GM23248 (cell line): ENCODE data around the gene ACOT13. TPM values are rescaled to one million over a fixed set of nuclear protein-coding genes. Genes with fewer than 3 reads are reported as not detected.
"Not testable (repeated sequence)": the region's sequence is repeated elsewhere in the genome, so short reads cannot be mapped to it uniquely, and the experiment has no call there.

Experiments
- DNase-seq: peaks from one replicate; pipeline ENCODE4 v3.0.0-alpha.2; 2015
- H2AFZ ChIP-seq: fragments of 200-600 bp; sonication (generic); 2 replicates; pipeline ENCODE4 v1.6.1; 2016; ENCODE audit warnings: antibody characterized with exemption
- H3F3A ChIP-seq: fragments of 200-600 bp; sonication (generic); 2 replicates; pipeline ENCODE4 v1.6.1; 2016; ENCODE audit warnings: mild to moderate bottlenecking, antibody characterized with exemption, mixed run types; ENCODE audit not compliant: insufficient read depth
- H3K27ac ChIP-seq: fragments of 200-600 bp; sonication (generic); 2 replicates; pipeline ENCODE4 v1.5.1; 2016; ENCODE audit warnings: mild to moderate bottlenecking
- H3K27me3 ChIP-seq: fragments of 200-600 bp; sonication (generic); replicated peaks from 2 replicates; pipeline ENCODE4 v1.6.1; 2016; ENCODE audit warnings: mild to moderate bottlenecking; ENCODE audit not compliant: insufficient read depth
- H3K36me3 ChIP-seq: fragments of 200-600 bp; sonication (generic); 2 replicates; pipeline ENCODE4 v1.6.1; 2016; ENCODE audit warnings: low read depth, mild to moderate bottlenecking
- H3K4me1 ChIP-seq: fragments of 200-600 bp; sonication (generic); 2 replicates; pipeline ENCODE4 v1.6.1; 2016; ENCODE audit warnings: mild to moderate bottlenecking; ENCODE audit not compliant: insufficient read depth
- H3K4me2 ChIP-seq: fragments of 200-600 bp; sonication (generic); one replicate; pipeline ENCODE4 v1.6.1; 2016; ENCODE audit warnings: mild to moderate bottlenecking; ENCODE audit not compliant: unreplicated experiment
- H3K4me3 ChIP-seq: fragments of 200-600 bp; sonication (generic); 2 replicates; pipeline ENCODE4 v1.5.1; 2016; ENCODE audit warnings: mild to moderate bottlenecking
- H3K79me2 ChIP-seq: fragments of 200-600 bp; sonication (generic); 2 replicates; pipeline ENCODE4 v1.6.1; 2016; ENCODE audit warnings: mild to moderate bottlenecking; ENCODE audit not compliant: insufficient read depth
- H3K9ac ChIP-seq: fragments of 200-600 bp; sonication (generic); 2 replicates; pipeline ENCODE4 v1.6.1; 2016; ENCODE audit warnings: mild to moderate bottlenecking
- H3K9me2 ChIP-seq: fragments of 200-600 bp; sonication (generic); 2 replicates; pipeline ENCODE4 v1.6.1; 2016; ENCODE audit warnings: mixed run types, mild to moderate bottlenecking, moderate library complexity; ENCODE audit not compliant: insufficient read depth
- H3K9me3 ChIP-seq: fragments of 200-600 bp; sonication (generic); one replicate; pipeline ENCODE4 v1.6.1; 2017; ENCODE audit warnings: low read depth
- H4K20me1 ChIP-seq: fragments of 200-600 bp; sonication (generic); 2 replicates; pipeline ENCODE4 v1.6.0; 2016; ENCODE audit not compliant: insufficient read depth
- EZH2 ChIP-seq: fragments of 200-600 bp; sonication (generic); IDR thresholded peaks from 2 replicates; pipeline ENCODE4 v1.6.1; 2018; ENCODE audit warnings: antibody characterized with exemption, mild to moderate bottlenecking; ENCODE audit not compliant: insufficient read depth, poor library complexity, severe bottlenecking
- EZH2phosphoT487 ChIP-seq: fragments of 200-600 bp; sonication (generic); IDR thresholded peaks from 2 replicates; pipeline ENCODE4 v1.6.1; 2018; ENCODE audit warnings: antibody characterized with exemption, moderate library complexity, mild to moderate bottlenecking, low read depth; ENCODE audit not compliant: insufficient read depth
- WGBS, 2 experiments: methylation state at CpG; one replicate each; pipeline ENCODE4 v1.1.6; 2015 to 2017; ENCODE audit warnings: low lambda C conversion rate in 2 of 2, low coverage in 1 of 2; ENCODE audit errors: missing lambda C conversion rate in 2 of 2; 5-methylcytosine and 5-hydroxymethylcytosine counted together
- in situ Hi-C: fragments of 300-500 bp; cut with MboI; formaldehyde crosslinking; loops from 2 replicates; pipeline ENCODE4 v1.15.0; 2020
- polyA plus RNA-seq: library from polyadenylated mRNA; unstranded; fragments of >200 nt; fragmentation: Nextera tagmentation; extraction: Ambion mirVana; gene quantifications from 2 replicates; pipeline ENCODE4 v1.2.1, GENCODE V29; 2016
- total RNA-seq: library from RNA; depleted of rRNA; stranded (reverse); fragments of >200 nt; shearing (Covaris generic); gene quantifications from 2 replicates; pipeline ENCODE4 v1.2.3, GENCODE V29; 2014

ACOT13 gene
- total and polyA plus RNA-seq, 2 experiments from 2014 or later = 3.4 to 26.2 TPM

DNA sequence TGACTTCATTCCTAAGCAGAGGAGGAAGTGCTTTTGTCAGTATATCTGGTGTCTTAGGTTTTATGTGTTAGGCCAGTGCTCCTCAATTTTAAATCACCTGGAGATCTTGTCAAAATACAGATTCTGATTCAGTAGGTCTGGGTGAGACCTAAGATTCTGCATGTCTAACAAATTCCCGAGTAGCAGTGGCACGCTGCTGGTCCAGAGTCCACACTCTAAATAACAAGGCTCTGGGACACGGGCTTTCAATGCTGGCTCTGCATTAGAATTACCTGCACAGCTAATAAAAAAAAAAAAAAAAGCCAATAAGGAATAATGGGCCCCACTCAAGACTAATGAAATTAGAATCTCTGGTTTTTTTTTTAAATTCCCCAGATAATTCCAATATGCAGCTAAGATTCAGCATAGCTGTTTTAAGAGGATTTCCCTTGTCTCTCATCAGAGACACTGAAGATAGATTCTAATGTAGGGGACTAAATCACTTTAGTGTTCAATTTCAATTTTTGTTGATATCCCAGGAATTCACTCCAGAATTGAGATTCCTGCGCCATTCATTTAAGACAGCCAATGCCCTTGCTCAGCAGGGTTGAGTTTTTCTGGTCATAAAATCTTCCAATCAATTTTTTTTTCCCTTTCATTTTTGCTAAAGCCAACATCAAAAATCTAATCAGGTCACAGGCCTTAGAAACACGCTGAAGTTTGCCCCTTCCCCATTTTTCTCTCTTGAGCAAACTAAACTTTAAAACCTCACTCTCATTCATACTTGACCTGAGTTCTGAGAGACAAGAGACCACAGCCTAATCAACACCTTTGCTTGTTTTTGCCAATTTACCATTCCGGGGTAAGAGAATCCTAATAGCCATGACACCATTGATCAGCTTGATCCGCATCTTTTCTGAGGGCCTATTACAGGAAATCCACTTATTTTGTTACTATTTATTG, 2.6 kb upstream of the ACOT13 start:
- Histone ChIP-seq H3K9me2 (no peaks in the 10 kb centered on the region), H3K4me3 (0 out of 2 replicates have a peak overlapping the region, but pooled peaks have one; percentile 95), H3K4me1 (peaks cover 26% of the 10 kb centered on the region), H4K20me1 (no peaks in the 10 kb centered on the region), H3K27ac (no peak overlapping the region), H3K9me3 (no peaks in the 10 kb centered on the region), H3K4me2 (peak overlapping the region; percentile 95), H3K79me2 (peaks cover 79% of the 10 kb centered on the region), H3K27me3 (no peaks in the 10 kb centered on the region), H3K36me3 (no peaks in the 10 kb centered on the region; the same call in 1 of the 2 replicates), H3F3A (peaks cover 16% of the 10 kb centered on the region; the same call in 1 of the 2 replicates), H2AFZ (no peak overlapping the region), H3K9ac (no peak overlapping the region)
- no peak for DNase-seq
- in situ Hi-C loops = no loop called here
- TF ChIP-seq EZH2phosphoT487 (no peak), EZH2 (no peak)
- WGBS, 2 experiments = 90% methylated on average over 7 of the region's 7 CpGs

DNA sequence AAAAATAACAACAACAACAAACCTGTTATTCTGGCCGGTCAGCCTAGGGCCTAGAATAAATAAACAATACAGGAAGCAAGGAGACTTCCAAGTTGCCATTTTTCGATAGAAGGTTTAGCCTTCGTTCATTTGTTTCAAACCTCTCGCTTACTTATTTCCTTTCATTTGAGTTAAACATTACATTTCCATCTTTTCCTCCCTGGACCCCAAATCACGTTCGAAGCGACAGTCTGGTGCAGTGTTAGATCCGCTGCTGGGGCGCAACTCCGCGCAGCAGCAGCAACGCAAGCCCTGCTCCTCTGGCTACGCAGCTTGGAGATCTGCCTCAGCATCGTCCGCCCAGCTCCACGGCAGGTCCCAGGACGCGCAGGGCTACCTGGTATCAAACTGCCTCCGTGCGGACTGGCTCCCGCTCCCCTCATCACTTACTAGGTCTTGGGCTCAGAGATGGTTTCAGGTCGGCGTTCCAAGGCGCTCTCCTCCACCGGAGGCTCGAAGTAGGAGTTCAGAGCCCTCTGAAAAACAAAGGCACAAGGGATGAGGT, 708 bp upstream of the ACOT13 start:
- peak overlapping the region; percentile 98 for H2AFZ ChIP-seq
- H3F3A ChIP-seq = 0 out of 2 replicates have a peak, but pooled peaks cover 7% of the 10 kb centered on the region
- no peaks in the 10 kb centered on the region for H3K27me3 ChIP-seq
- DNase-seq = peak; percentile 71
- no peaks in the 10 kb centered on the region for H4K20me1 ChIP-seq
- no peaks in the 10 kb centered on the region for H3K9me3 ChIP-seq
- H3K9me2 ChIP-seq = no peaks in the 10 kb centered on the region
- H3K79me2 ChIP-seq = peaks cover 65% of the 10 kb centered on the region
- H3K4me1 ChIP-seq = peaks cover 20% of the 10 kb centered on the region
- peak overlapping the region; percentile 95 for H3K4me3 ChIP-seq
- no peaks in the 10 kb centered on the region; the same call in 1 of the 2 replicates for H3K36me3 ChIP-seq
- in situ Hi-C loops = no loop called here
- H3K9ac ChIP-seq = peak overlapping the region; percentile 95
- TF ChIP-seq EZH2phosphoT487 (no peak), EZH2 (no peak)
- peak overlapping the region; percentile 95 for H3K4me2 ChIP-seq
- 1 to 4% methylated on average over 26 of the region's 26 CpGs for WGBS, 2 experiments
- H3K27ac ChIP-seq = peak overlapping the region; percentile 95

DNA sequence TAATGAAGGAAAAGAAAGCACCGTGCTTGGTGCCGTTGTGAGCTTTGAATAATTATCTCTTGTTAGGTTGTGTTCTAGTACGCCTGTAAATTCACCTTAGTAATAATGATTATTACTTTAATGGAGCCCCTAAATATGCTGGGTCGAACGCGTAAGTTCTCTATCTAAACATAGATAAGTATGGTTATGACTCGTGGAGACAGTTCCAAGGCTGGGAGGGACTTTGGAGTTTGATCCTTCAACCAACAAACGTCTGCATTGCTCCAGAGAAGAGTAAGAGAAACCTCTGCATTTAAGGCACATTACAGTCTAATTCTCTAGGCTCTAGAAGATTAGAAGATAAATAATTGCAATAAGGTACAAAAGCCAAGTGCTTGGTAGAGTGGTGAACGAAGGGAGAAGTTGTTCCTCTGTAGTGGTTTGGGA, 514 bp downstream of the ACOT13 start:
- peak; percentile 57 for DNase-seq
- in situ Hi-C loops = no loop called here
- WGBS, 2 experiments = 1 to 3% methylated on average over 9 of the region's 9 CpGs
- Histone ChIP-seq H3F3A (0 out of 2 replicates have a peak, but pooled peaks cover 7% of the 10 kb centered on the region), H3K36me3 (no peaks in the 10 kb centered on the region; the same call in 1 of the 2 replicates), H3K79me2 (peaks cover 55% of the 10 kb centered on the region), H3K4me2 (peak overlapping the region; percentile 95), H3K9ac (peak overlapping the region; percentile 95), H2AFZ (peak overlapping the region; percentile 98), H3K4me3 (peak overlapping the region; percentile 95), H3K9me2 (no peaks in the 10 kb centered on the region), H4K20me1 (no peaks in the 10 kb centered on the region), H3K9me3 (no peaks in the 10 kb centered on the region), H3K27ac (peak overlapping the region; percentile 95), H3K27me3 (no peaks in the 10 kb centered on the region), H3K4me1 (peaks cover 20% of the 10 kb centered on the region)
- no peak for TF ChIP-seq EZH2
- TF ChIP-seq EZH2phosphoT487 = no peak

DNA sequence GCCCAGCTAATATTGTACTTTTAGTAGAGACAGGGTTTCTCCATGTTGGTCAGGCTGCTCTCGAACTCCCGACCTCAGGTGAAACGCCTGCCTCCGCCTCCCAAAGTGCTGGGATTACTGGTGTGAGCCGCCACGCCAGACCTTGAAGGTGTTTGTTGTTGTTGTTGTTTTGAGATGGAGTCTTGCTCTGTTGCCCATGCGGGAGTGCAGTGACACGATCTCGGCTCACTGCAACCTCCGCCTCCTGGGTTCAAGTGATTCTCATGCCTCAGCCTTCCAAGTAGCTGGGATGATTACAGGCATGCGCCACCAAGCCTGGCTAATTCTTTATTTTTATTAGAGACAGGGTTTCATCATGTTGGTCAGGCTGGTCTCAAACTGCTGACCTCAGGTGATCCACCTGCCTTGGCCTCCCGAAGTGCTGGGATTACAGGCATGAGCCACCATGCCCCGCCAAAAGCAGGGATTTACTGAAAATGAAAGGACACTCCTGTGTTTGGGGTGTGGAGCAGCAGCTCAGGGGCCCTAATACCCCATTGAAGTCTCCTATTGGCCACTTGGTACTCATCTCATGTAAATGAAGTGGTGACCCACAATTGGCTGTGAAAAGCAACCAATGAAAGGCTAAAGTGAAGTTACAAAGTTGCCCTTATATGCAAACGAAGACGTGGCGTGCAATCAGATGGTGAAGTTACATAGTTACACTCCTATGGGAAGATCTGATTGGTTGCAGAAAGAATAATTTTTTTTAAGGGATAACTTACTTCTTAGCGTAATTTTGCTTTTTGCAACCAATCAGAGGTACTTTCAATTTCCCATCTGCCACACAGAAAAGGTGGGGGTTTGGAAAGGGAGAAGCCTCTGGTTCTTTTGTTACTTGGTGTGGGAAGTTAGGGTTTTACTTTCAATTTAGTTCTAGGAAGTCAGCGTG, 1.5 kb downstream of the ACOT13 start:
- H3K4me2 ChIP-seq = peak overlapping the region; percentile 95
- H3K27me3 ChIP-seq, H3K9me3 ChIP-seq, DNase-seq, H3K9me2 ChIP-seq, H3K36me3 ChIP-seq, H3F3A ChIP-seq, H4K20me1 ChIP-seq, in situ Hi-C loops: not testable (repeated sequence)
- H3K4me1 ChIP-seq = peaks cover 20% of the 10 kb centered on the region
- WGBS, 2 experiments = 87 to 89% methylated on average over 17 to 18 of the region's 18 CpGs
- 0 out of 2 replicates have a peak overlapping the region, but pooled peaks have one; percentile 95 for H3K27ac ChIP-seq
- peaks cover 46% of the 10 kb centered on the region for H3K79me2 ChIP-seq
- peak overlapping the region; percentile 98 for H2AFZ ChIP-seq
- H3K9ac ChIP-seq = peak overlapping the region; percentile 95
- peak overlapping the region; percentile 95 for H3K4me3 ChIP-seq
